H9 (cell line): ENCODE data around the gene DKK3. TPM values are rescaled to one million over a fixed set of nuclear protein-coding genes. Genes with fewer than 3 reads are reported as not detected.

Experiments used
- DNase-seq: peaks from one replicate; pipeline ENCODE4 v3.0.0-alpha.2; 2017
- H2AFZ ChIP-seq: one replicate; pipeline ENCODE4 v1.6.1; 2013; ENCODE audit warnings: mild to moderate bottlenecking, low read length, control low read depth, moderate library complexity
- H2AK5ac ChIP-seq: 2 replicates; pipeline ENCODE4 v1.6.1; 2013; ENCODE audit warnings: low read length, control low read depth, mixed read lengths; ENCODE audit not compliant: insufficient read length
- H2BK120ac ChIP-seq: one replicate; pipeline ENCODE4 v1.6.1; 2013; ENCODE audit warnings: low read depth, mild to moderate bottlenecking, low read length, control low read depth, inconsistent platforms; ENCODE audit not compliant: poor library complexity, severe bottlenecking
- H2BK12ac ChIP-seq: 2 replicates; pipeline ENCODE4 v1.6.1; 2013; ENCODE audit warnings: low read length, control low read depth, mixed read lengths, low read depth; ENCODE audit not compliant: insufficient read length
- H2BK15ac ChIP-seq: 2 replicates; pipeline ENCODE4 v1.6.1; 2013; ENCODE audit warnings: low read depth, low read length, control low read depth
- H2BK20ac ChIP-seq: one replicate; pipeline ENCODE4 v1.6.1; 2013; ENCODE audit warnings: low read depth, mild to moderate bottlenecking, low read length, control low read depth, inconsistent platforms; ENCODE audit not compliant: poor library complexity, severe bottlenecking
- H2BK5ac ChIP-seq: 2 replicates; pipeline ENCODE4 v1.6.1; 2013; ENCODE audit warnings: low read length, control low read depth, mixed read lengths; ENCODE audit not compliant: insufficient read length
- H3K14ac ChIP-seq: 2 replicates; pipeline ENCODE4 v1.6.1; 2013; ENCODE audit warnings: low read length, control low read depth; ENCODE audit not compliant: insufficient read depth
- H3K18ac ChIP-seq: 2 replicates; pipeline ENCODE4 v1.6.1; 2013; ENCODE audit warnings: low read depth, mild to moderate bottlenecking, mixed read lengths, low read length, control low read depth; ENCODE audit not compliant: insufficient read length
- H3K23ac ChIP-seq: 2 replicates; pipeline ENCODE4 v1.6.1; 2013; ENCODE audit warnings: low read length, control low read depth, mixed read lengths, low read depth; ENCODE audit not compliant: insufficient read length
- H3K23me2 ChIP-seq: 2 replicates; pipeline ENCODE4 v1.6.1; 2013; ENCODE audit warnings: low read depth, mild to moderate bottlenecking, mixed read lengths, low read length, control low read depth; ENCODE audit not compliant: insufficient read length, poor library complexity, severe bottlenecking
- H3K27ac ChIP-seq: 2 replicates; pipeline ENCODE4 v1.5.1; 2013; ENCODE audit warnings: low read length, control low read depth, mixed read lengths, low read depth; ENCODE audit not compliant: insufficient read length
- H3K27me3 ChIP-seq: 2 replicates; pipeline ENCODE4 v1.6.1; 2013; ENCODE audit warnings: low read length, control low read depth, inconsistent platforms; ENCODE audit not compliant: insufficient read depth
- H3K4ac ChIP-seq: 2 replicates; pipeline ENCODE4 v1.6.1; 2013; ENCODE audit warnings: low read depth, mild to moderate bottlenecking, control low read depth, inconsistent platforms, low read length, moderate library complexity
- H3K4me1 ChIP-seq: 2 replicates; pipeline ENCODE4 v1.6.1; 2013; ENCODE audit warnings: low read length, control low read depth, inconsistent platforms; ENCODE audit not compliant: insufficient read depth
- H3K4me2 ChIP-seq: 2 replicates; pipeline ENCODE4 v1.6.1; 2013; ENCODE audit warnings: low read length, control low read depth, mixed read lengths; ENCODE audit not compliant: insufficient read length, insufficient read depth
- H3K56ac ChIP-seq: 2 replicates; pipeline ENCODE4 v1.6.1; 2013; ENCODE audit warnings: low read depth, mild to moderate bottlenecking, mixed read lengths, low read length, control low read depth; ENCODE audit not compliant: insufficient read length
- H3K79me1 ChIP-seq: 2 replicates; pipeline ENCODE4 v1.6.1; 2013; ENCODE audit warnings: low read depth, mild to moderate bottlenecking, moderate library complexity, low read length, control low read depth, inconsistent platforms; ENCODE audit not compliant: insufficient read depth, poor library complexity, severe bottlenecking
- H3K79me2 ChIP-seq: 2 replicates; pipeline ENCODE4 v1.6.1; 2013; ENCODE audit warnings: low read length, control low read depth, inconsistent platforms; ENCODE audit not compliant: insufficient read depth
- H3K9ac ChIP-seq: 2 replicates; pipeline ENCODE4 v1.6.1; 2013; ENCODE audit warnings: low read length, control low read depth, mixed read lengths; ENCODE audit not compliant: insufficient read length; ENCODE audit errors: extremely low read depth
- H3K9me3 ChIP-seq: one replicate; pipeline ENCODE4 v1.6.1; 2013; ENCODE audit warnings: low read depth, low read length, inconsistent platforms; ENCODE audit not compliant: control insufficient read depth
- H3T11ph ChIP-seq: one replicate; pipeline ENCODE4 v1.6.1; 2013; ENCODE audit warnings: mild to moderate bottlenecking, low read length, control low read depth, inconsistent platforms
- H4K20me1 ChIP-seq: one replicate; pipeline ENCODE4 v1.6.1; 2013; ENCODE audit not compliant: control insufficient read depth, insufficient read length, insufficient read depth
- H4K5ac ChIP-seq: 2 replicates; pipeline ENCODE4 v1.6.1; 2013; ENCODE audit warnings: low read depth, mild to moderate bottlenecking, mixed read lengths, low read length, control low read depth; ENCODE audit not compliant: insufficient read length
- H4K8ac ChIP-seq: replicated peaks from 2 replicates; pipeline ENCODE4 v1.6.1; 2013; ENCODE audit warnings: low read length, control low read depth, mixed read lengths, low read depth; ENCODE audit not compliant: insufficient read length
- H4K91ac ChIP-seq: 2 replicates; pipeline ENCODE4 v1.6.1; 2013; ENCODE audit warnings: low read depth, mild to moderate bottlenecking, moderate library complexity, mixed read lengths, low read length, control low read depth; ENCODE audit not compliant: insufficient read length
- H3K27ac Mint-ChIP-seq, 3 experiments: 2 replicates in 2 of 3; 3 replicates in 1 of 3; pipeline ENCODE4 v1.8.0; 2020 to 2021; ENCODE audit warnings: mixed read lengths in 3 of 3, mild to moderate bottlenecking in 1 of 3, moderate library complexity in 1 of 3
- H3K27me3 Mint-ChIP-seq: 2 replicates; pipeline ENCODE4 v1.8.0; 2021; ENCODE audit warnings: low read depth, mild to moderate bottlenecking, moderate library complexity, mixed read lengths
- H3K36me3 Mint-ChIP-seq, 3 experiments: 2 replicates in 2 of 3; 3 replicates in 1 of 3; pipeline ENCODE4 v1.8.0; 2020 to 2021; ENCODE audit warnings: low read depth in 3 of 3, mixed read lengths in 3 of 3; ENCODE audit not compliant: insufficient read depth in 1 of 3
- H3K4me1 Mint-ChIP-seq, 2 experiments: 2 replicates each; pipeline ENCODE4 v1.8.0; 2020; ENCODE audit warnings: mixed read lengths in 2 of 2
- H3K4me3 Mint-ChIP-seq, 2 experiments: 2 replicates in 1 of 2; 3 replicates in 1 of 2; pipeline ENCODE4 v1.8.0; 2020 to 2021; ENCODE audit warnings: mild to moderate bottlenecking in 2 of 2, mixed read lengths in 2 of 2, moderate library complexity in 1 of 2
- H3K9me3 Mint-ChIP-seq, 2 experiments: 2 replicates in 1 of 2; 3 replicates in 1 of 2; pipeline ENCODE4 v1.8.0; 2020; ENCODE audit warnings: mild to moderate bottlenecking in 2 of 2, mixed read lengths in 2 of 2, moderate library complexity in 1 of 2
- CTCF ChIP-seq: fragments of 200-600 bp; sonication (generic); conservative IDR thresholded peaks from 3 replicates; pipeline ENCODE4 v1.8.0; 2021; ENCODE audit warnings: antibody characterized with exemption, mild to moderate bottlenecking
- WGBS: extraction: QIAGEN DNeasy Blood & Tissue Kit; methylation state at CpG from one replicate; pipeline ENCODE4 v1.1.7; 2013; ENCODE audit warnings: missing lambda C conversion rate, low lambda C conversion rate, mixed read lengths; ENCODE audit not compliant: insufficient read length; ENCODE audit errors: extremely low coverage; 5-methylcytosine and 5-hydroxymethylcytosine counted together
- total RNA-seq: library from RNA; stranded (reverse); gene quantifications from 2 replicates; pipeline ENCODE4 v1.2.1, GENCODE V29; 2021

Gene DKK3
- total RNA-seq, 1 experiment from 2014 or later = 17.1 TPM

GRCh38 chr11:12013781-12014180, 5.4 kb upstream of the DKK3 start:
- H3K27me3 Mint-ChIP-seq = peaks cover 22% of the 10 kb centered on the region

More at GRCh38 chr11:12013781-12014180, 5.4 kb upstream of the DKK3 start:
- H2AK5ac ChIP-seq = no peak overlapping the region
- H3K9me3 ChIP-seq = no peaks in the 10 kb centered on the region
- no peak overlapping the region for H2BK5ac ChIP-seq
- no peak overlapping the region for H2BK20ac ChIP-seq
- Mint-ChIP-seq H3K36me3 (no peaks in the 10 kb centered on the region), H3K4me1 (peaks cover 17 to 20% of the 10 kb centered on the region in 2 experiments), H3K9me3 (no peaks in the 10 kb centered on the region), H3K4me3 (no peak overlapping the region), H3K27ac (no peak overlapping the region)
- H3K56ac ChIP-seq = no peak overlapping the region
- H3T11ph ChIP-seq = no peak overlapping the region
- peaks cover 4% of the 10 kb centered on the region for H3K23me2 ChIP-seq
- no peak overlapping the region for H3K4ac ChIP-seq
- H3K23ac ChIP-seq = no peak overlapping the region
- no peak overlapping the region for H4K91ac ChIP-seq
- no peak overlapping the region for H2BK120ac ChIP-seq
- peaks cover 2% of the 10 kb centered on the region; the same call in 1 of the 2 replicates for H3K4me1 ChIP-seq
- no peaks in the 10 kb centered on the region for H4K20me1 ChIP-seq
- WGBS = no CpG with 5 or more reads among the region's 3 CpGs
- TF ChIP-seq CTCF = no peak
- DNase-seq = no peak
- H3K79me1 ChIP-seq = no peaks in the 10 kb centered on the region
- no peak overlapping the region for H3K9ac ChIP-seq
- H2AFZ ChIP-seq = no peak overlapping the region
- no peak overlapping the region for H3K4me2 ChIP-seq
- no peak overlapping the region for H3K27ac ChIP-seq
- no peak overlapping the region for H3K18ac ChIP-seq
- H2BK15ac ChIP-seq = no peak overlapping the region
- H4K8ac ChIP-seq = no peak overlapping the region
- no peak overlapping the region for H3K14ac ChIP-seq
- H4K5ac ChIP-seq = no peak overlapping the region
- no peaks in the 10 kb centered on the region for H3K79me2 ChIP-seq
- H2BK12ac ChIP-seq = no peak overlapping the region
- H3K27me3 ChIP-seq = no peaks in the 10 kb centered on the region
